HCT116 (cell line): ENCODE results near the gene LMBR1L.

Source experiments
- CBX3 ChIP-seq: IDR thresholded peaks from 2 replicates; pipeline ENCODE4 v1.6.1; 2012; ENCODE audit warnings: low read depth
- EGR1 ChIP-seq: IDR thresholded peaks from 2 replicates; pipeline ENCODE4 v1.6.1; 2012; ENCODE audit warnings: low read depth
- EZH2 ChIP-seq: fragments of 200-600 bp; sonication (generic); IDR thresholded peaks from 2 replicates; pipeline ENCODE4 v1.6.1; 2017; ENCODE audit warnings: antibody characterized with exemption, mixed run types
- EZH2phosphoT487 ChIP-seq: fragments of 200-600 bp; IDR thresholded peaks from 2 replicates; pipeline ENCODE4 v1.6.1; 2018; ENCODE audit warnings: antibody characterized with exemption, borderline replicate concordance
- MAX ChIP-seq: IDR thresholded peaks from 2 replicates; pipeline ENCODE4 v1.6.1; 2012
- POLR2A ChIP-seq: IDR thresholded peaks from 2 replicates; pipeline ENCODE4 v1.7.0; 2011; ENCODE audit warnings: borderline replicate concordance; ENCODE audit not compliant: insufficient read depth, insufficient read length; ENCODE audit errors: extremely low read depth
- POLR2AphosphoS5 ChIP-seq: IDR thresholded peaks from 2 replicates; pipeline ENCODE4 v1.6.1; 2011; ENCODE audit warnings: mild to moderate bottlenecking, low read depth, low read length, moderate library complexity
- REST ChIP-seq: IDR thresholded peaks from 2 replicates; pipeline ENCODE4 v1.6.1; 2012; ENCODE audit warnings: low read depth
- SIN3A ChIP-seq: IDR thresholded peaks from 2 replicates; pipeline ENCODE4 v1.6.1; 2012; ENCODE audit warnings: low read depth
- TCF7L2 ChIP-seq: IDR thresholded peaks from 2 replicates; pipeline ENCODE4 v1.7.0; 2011; ENCODE audit warnings: borderline replicate concordance, inconsistent platforms; ENCODE audit not compliant: insufficient read depth, insufficient read length; ENCODE audit errors: extremely low read depth
- YY1 ChIP-seq: IDR thresholded peaks from 2 replicates; pipeline ENCODE4 v1.6.1; 2011; ENCODE audit warnings: low read length, low read depth, moderate library complexity, mild to moderate bottlenecking; ENCODE audit not compliant: insufficient replicate concordance; ENCODE audit errors: extremely low read depth
- ZNF274 ChIP-seq: fragments of 200-500 bp; sonication (Bioruptor generic); IDR thresholded peaks from 2 replicates; pipeline ENCODE4 v1.6.1; 2014; ENCODE audit warnings: mild to moderate bottlenecking, low read depth, low read length, inconsistent platforms
- TF ChIP-seq, protein P1 (sequence below), 3 experiments: fragments of 200-600 bp in 1 of 3; sonication (generic) in 1 of 3; IDR thresholded peaks in 2 of 3; conservative IDR thresholded peaks in 1 of 3; 2 replicates each; pipeline ENCODE4 v1.5.1; 2012 to 2017; ENCODE audit warnings: low read depth in 2 of 3, low read length in 2 of 3, antibody characterized with exemption in 1 of 3, borderline replicate concordance in 1 of 3, control low read depth in 1 of 3, mild to moderate bottlenecking in 1 of 3, mixed read lengths in 1 of 3, mixed run types in 1 of 3, moderate library complexity in 1 of 3; ENCODE audit not compliant: insufficient read depth in 1 of 3
- TF ChIP-seq, protein P2 (sequence below): IDR thresholded peaks from 2 replicates; pipeline ENCODE4 v1.6.1; 2011; ENCODE audit warnings: mild to moderate bottlenecking, low read length, moderate library complexity; ENCODE audit not compliant: insufficient replicate concordance; ENCODE audit errors: extremely low read depth

DNA sequence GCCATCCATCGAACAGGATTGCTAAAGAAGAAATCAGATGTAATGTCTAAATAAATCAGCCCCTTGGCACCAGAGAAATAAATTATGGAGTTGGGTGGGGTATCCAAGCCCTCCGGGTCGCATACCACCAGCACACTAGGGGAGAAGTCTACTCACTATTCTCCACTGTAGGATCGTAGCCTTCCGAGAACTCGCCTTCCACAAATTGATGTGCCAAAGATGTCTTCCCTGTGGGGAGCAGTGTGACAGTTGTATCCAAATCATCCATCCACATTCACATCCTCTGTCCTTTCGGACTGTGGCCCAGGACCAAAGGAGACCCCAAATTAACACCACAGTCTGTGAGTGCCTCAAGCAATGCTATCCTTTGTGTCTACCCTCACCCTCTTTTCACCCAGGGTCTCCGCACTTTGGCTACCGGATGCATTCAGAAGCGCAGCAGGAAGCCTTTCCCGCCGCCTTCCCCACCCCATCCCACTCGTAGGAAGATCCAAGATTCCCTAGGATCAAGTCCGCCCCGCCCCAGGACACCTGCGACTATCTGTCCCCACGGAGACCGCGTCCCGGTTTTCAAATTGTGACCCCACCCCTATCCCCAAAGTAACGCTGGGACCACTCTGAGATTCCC lies 41.7 kb downstream of the LMBR1L start:
- TF ChIP-seq, protein P1, sequence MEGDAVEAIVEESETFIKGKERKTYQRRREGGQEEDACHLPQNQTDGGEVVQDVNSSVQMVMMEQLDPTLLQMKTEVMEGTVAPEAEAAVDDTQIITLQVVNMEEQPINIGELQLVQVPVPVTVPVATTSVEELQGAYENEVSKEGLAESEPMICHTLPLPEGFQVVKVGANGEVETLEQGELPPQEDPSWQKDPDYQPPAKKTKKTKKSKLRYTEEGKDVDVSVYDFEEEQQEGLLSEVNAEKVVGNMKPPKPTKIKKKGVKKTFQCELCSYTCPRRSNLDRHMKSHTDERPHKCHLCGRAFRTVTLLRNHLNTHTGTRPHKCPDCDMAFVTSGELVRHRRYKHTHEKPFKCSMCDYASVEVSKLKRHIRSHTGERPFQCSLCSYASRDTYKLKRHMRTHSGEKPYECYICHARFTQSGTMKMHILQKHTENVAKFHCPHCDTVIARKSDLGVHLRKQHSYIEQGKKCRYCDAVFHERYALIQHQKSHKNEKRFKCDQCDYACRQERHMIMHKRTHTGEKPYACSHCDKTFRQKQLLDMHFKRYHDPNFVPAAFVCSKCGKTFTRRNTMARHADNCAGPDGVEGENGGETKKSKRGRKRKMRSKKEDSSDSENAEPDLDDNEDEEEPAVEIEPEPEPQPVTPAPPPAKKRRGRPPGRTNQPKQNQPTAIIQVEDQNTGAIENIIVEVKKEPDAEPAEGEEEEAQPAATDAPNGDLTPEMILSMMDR (IDR thresholded peaks at IDR 0.05 in 2 of 3, conservative IDR thresholded peaks at IDR 0.05 in 1 of 3; ENCODE audit: borderline replicate concordance in 1 of 3, insufficient read depth in 1 of 3, low read depth in 2 of 3, low read length in 2 of 3) = no peak
- TF ChIP-seq POLR2A (no peak), TCF7L2 (no peak), MAX (no peak), ZNF274 (no peak), POLR2AphosphoS5 (no peak), EGR1 (no peak), YY1 (no peak), EZH2 (no peak), CBX3 (no peak), SIN3A (no peak), REST (no peak), EZH2phosphoT487 (no peak)
- TF ChIP-seq, protein P2, sequence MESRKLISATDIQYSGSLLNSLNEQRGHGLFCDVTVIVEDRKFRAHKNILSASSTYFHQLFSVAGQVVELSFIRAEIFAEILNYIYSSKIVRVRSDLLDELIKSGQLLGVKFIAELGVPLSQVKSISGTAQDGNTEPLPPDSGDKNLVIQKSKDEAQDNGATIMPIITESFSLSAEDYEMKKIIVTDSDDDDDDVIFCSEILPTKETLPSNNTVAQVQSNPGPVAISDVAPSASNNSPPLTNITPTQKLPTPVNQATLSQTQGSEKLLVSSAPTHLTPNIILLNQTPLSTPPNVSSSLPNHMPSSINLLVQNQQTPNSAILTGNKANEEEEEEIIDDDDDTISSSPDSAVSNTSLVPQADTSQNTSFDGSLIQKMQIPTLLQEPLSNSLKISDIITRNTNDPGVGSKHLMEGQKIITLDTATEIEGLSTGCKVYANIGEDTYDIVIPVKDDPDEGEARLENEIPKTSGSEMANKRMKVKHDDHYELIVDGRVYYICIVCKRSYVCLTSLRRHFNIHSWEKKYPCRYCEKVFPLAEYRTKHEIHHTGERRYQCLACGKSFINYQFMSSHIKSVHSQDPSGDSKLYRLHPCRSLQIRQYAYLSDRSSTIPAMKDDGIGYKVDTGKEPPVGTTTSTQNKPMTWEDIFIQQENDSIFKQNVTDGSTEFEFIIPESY = no peak
